Stimulated activated CD8-positive, alpha-beta memory T cell treated with anti-CD3 and anti-CD28 coated beads, Interleukin-15, amount 100 ng/mL, for 4 hours (primary cell): ENCODE measurements around the gene CAMK2B.

Source experiments
- DNase-seq, 2 donors: peaks; one replicate each; pipeline ENCODE4 v3.0.0-alpha.2; 2020; ENCODE audit warnings: low read depth in 2 of 2

Gene CAMK2B

GRCh38 chr7:44257618-44258422 lies 67.6 kb downstream of the CAMK2B start:
- peak; percentile 55 to 57 for DNase-seq

- no peak for DNase-seq
Measured at GRCh38 chr7:44257213-44257612, 68.2 kb downstream of the CAMK2B start.

GRCh38 chr7:44256459-44256858 lies 68.9 kb downstream of the CAMK2B start:
- no peak for DNase-seq

GRCh38 chr7:44251881-44252280 lies 73.5 kb downstream of the CAMK2B start:
- no peak for DNase-seq

GRCh38 chr7:44251269-44251668 lies 74.1 kb downstream of the CAMK2B start:
- no peak for DNase-seq

GRCh38 chr7:44249639-44250234 lies 75.7 kb downstream of the CAMK2B start:
- no peak for DNase-seq

GRCh38 chr7:44247868-44248651 lies 77.3 kb downstream of the CAMK2B start:
- no peak for DNase-seq

GRCh38 chr7:44246396-44247113 lies 78.8 kb downstream of the CAMK2B start:
- no peak for DNase-seq

GRCh38 chr7:44244282-44244681 lies 81.1 kb downstream of the CAMK2B start:
- DNase-seq = no peak

GRCh38 chr7:44242091-44242490 lies 83.3 kb downstream of the CAMK2B start:
- DNase-seq = no peak

- peak; percentile 20 to 21 for DNase-seq
Measured at GRCh38 chr7:44240983-44241510, 84.3 kb downstream of the CAMK2B start.

- DNase-seq = no peak
Measured at GRCh38 chr7:44240376-44240775, 85.0 kb downstream of the CAMK2B start.

- DNase-seq = no peak
Measured at GRCh38 chr7:44239361-44239760, 86.0 kb downstream of the CAMK2B start.

GRCh38 chr7:44238116-44238695 lies 87.2 kb downstream of the CAMK2B start:
- DNase-seq = no peak

GRCh38 chr7:44237696-44238095 lies 87.7 kb downstream of the CAMK2B start:
- DNase-seq = no peak

GRCh38 chr7:44236333-44236728 lies 89.1 kb downstream of the CAMK2B start:
- DNase-seq = no peak

GRCh38 chr7:44235582-44236332 lies 89.6 kb downstream of the CAMK2B start:
- DNase-seq = no peak

GRCh38 chr7:44235066-44235465 lies 90.3 kb downstream of the CAMK2B start:
- no peak for DNase-seq

- no peak for DNase-seq
Measured at GRCh38 chr7:44232901-44233715, 92.3 kb downstream of the CAMK2B start.

GRCh38 chr7:44232396-44232795 lies 93.0 kb downstream of the CAMK2B start:
- no peak for DNase-seq
